ENCODE measurements around the gene PLEK2.

The PLEK2 gene

GRCh38 chr14:67400434-67400833 lies 11.5 kb downstream of the PLEK2 start:
- DNase-seq (ENCODE audit: insufficient read length, low spot score) (no peak), FAIRE-seq (no peak)
- TF ChIP-seq POLR2A (IDR thresholded peaks at IDR 0.05; ENCODE audit: low read depth, low read length), result no peak

GRCh38 chr14:67397536-67397935 lies 14.4 kb downstream of the PLEK2 start:
- TF ChIP-seq POLR2A (IDR thresholded peaks at IDR 0.05; ENCODE audit: low read depth, low read length), result no peak
- no peak for FAIRE-seq

GRCh38 chr14:67396381-67396970 lies 15.5 kb downstream of the PLEK2 start:
- TF ChIP-seq POLR2A (IDR thresholded peaks at IDR 0.05; ENCODE audit: low read depth, low read length), result no peak
- DNase-seq (ENCODE audit: insufficient read length, low spot score) (no peak), FAIRE-seq (no peak)

More at GRCh38 chr14:67397536-67397935, 14.4 kb downstream of the PLEK2 start:
- no peak for DNase-seq (ENCODE audit: insufficient read length, low spot score)

GRCh38 chr14:67395876-67396189 lies 16.1 kb downstream of the PLEK2 start:
- no peak for DNase-seq (ENCODE audit: insufficient read length, low spot score)
- no peak for FAIRE-seq
- no peak for TF ChIP-seq POLR2A (IDR thresholded peaks at IDR 0.05; ENCODE audit: low read depth, low read length)

- FAIRE-seq, result no peak
These were observed 16.7 kb downstream of the PLEK2 start for GRCh38 chr14:67395086-67395875.

GRCh38 chr14:67393689-67394088 lies 18.3 kb downstream of the PLEK2 start:
- FAIRE-seq (no peak), DNase-seq (ENCODE audit: insufficient read length, low spot score) (no peak)
- no peak for TF ChIP-seq POLR2A (IDR thresholded peaks at IDR 0.05; ENCODE audit: low read depth, low read length)

More at GRCh38 chr14:67395086-67395875, 16.7 kb downstream of the PLEK2 start:
- no peak for DNase-seq (ENCODE audit: insufficient read length, low spot score)
- TF ChIP-seq POLR2A (IDR thresholded peaks at IDR 0.05; ENCODE audit: low read depth, low read length), result no peak

GRCh38 chr14:67392800-67393199 lies 19.2 kb downstream of the PLEK2 start:
- DNase-seq (ENCODE audit: insufficient read length, low spot score) (no peak), FAIRE-seq (no peak)
- TF ChIP-seq POLR2A (IDR thresholded peaks at IDR 0.05; ENCODE audit: low read depth, low read length), result no peak

GRCh38 chr14:67392123-67392522 lies 19.8 kb downstream of the PLEK2 start:
- no peak for DNase-seq (ENCODE audit: insufficient read length, low spot score)
- TF ChIP-seq POLR2A (IDR thresholded peaks at IDR 0.05; ENCODE audit: low read depth, low read length), result no peak
- no peak for FAIRE-seq

GRCh38 chr14:67391268-67391667 lies 20.7 kb downstream of the PLEK2 start:
- FAIRE-seq (no peak), DNase-seq (ENCODE audit: insufficient read length, low spot score) (no peak)
- TF ChIP-seq POLR2A (IDR thresholded peaks at IDR 0.05; ENCODE audit: low read depth, low read length), result no peak

- FAIRE-seq (no peak), DNase-seq (ENCODE audit: insufficient read length, low spot score) (no peak)
- no peak for TF ChIP-seq POLR2A (IDR thresholded peaks at IDR 0.05; ENCODE audit: low read depth, low read length)
These were observed 22.0 kb downstream of the PLEK2 start for GRCh38 chr14:67389811-67390534.

GRCh38 chr14:67389275-67389674 lies 22.7 kb downstream of the PLEK2 start:
- no peak for TF ChIP-seq POLR2A (IDR thresholded peaks at IDR 0.05; ENCODE audit: low read depth, low read length)
- FAIRE-seq (no peak), DNase-seq (ENCODE audit: insufficient read length, low spot score) (no peak)

- no peak for FAIRE-seq
- no peak for TF ChIP-seq POLR2A (IDR thresholded peaks at IDR 0.05; ENCODE audit: low read depth, low read length)
- DNase-seq (ENCODE audit: insufficient read length, low spot score), result no peak
These were observed 24.8 kb downstream of the PLEK2 start for GRCh38 chr14:67387195-67387594.

- FAIRE-seq (no peak), DNase-seq (ENCODE audit: insufficient read length, low spot score) (no peak)
- TF ChIP-seq POLR2A (IDR thresholded peaks at IDR 0.05; ENCODE audit: low read depth, low read length), result no peak
These were observed 26.3 kb downstream of the PLEK2 start for GRCh38 chr14:67385618-67386017.

GRCh38 chr14:67385120-67385519 lies 26.8 kb downstream of the PLEK2 start:
- DNase-seq (ENCODE audit: insufficient read length, low spot score), result no peak
- TF ChIP-seq POLR2A (IDR thresholded peaks at IDR 0.05; ENCODE audit: low read depth, low read length), result no peak
- FAIRE-seq, result no peak

GRCh38 chr14:67377916-67378315 lies 34.0 kb downstream of the PLEK2 start:
- DNase-seq (ENCODE audit: insufficient read length, low spot score), result no peak
- FAIRE-seq, result no peak

More at GRCh38 chr14:67377916-67378315, 34.0 kb downstream of the PLEK2 start:
- TF ChIP-seq POLR2A (IDR thresholded peaks at IDR 0.05; ENCODE audit: low read depth, low read length), result no peak
